KMS-11 (cell line): Measurements from ENCODE around the gene FOXD4L1.
"Not testable (repeated sequence)": the region's sequence is repeated elsewhere in the genome, so short reads cannot be mapped to it uniquely, and the experiment has no call there.

Experiments used
- H2AFZ ChIP-seq: fragments of 200-600 bp; sonication (generic); 2 replicates; pipeline ENCODE4 v1.6.1; 2016; ENCODE audit warnings: antibody characterized with exemption, mixed run types, low read depth
- H3K27ac ChIP-seq: fragments of 200-600 bp; sonication (generic); 2 replicates; pipeline ENCODE4 v1.6.1; 2016; ENCODE audit warnings: mild to moderate bottlenecking, mixed run types
- H3K27me3 ChIP-seq: fragments of 200-600 bp; sonication (generic); 2 replicates; pipeline ENCODE4 v1.6.1; 2017; ENCODE audit warnings: mild to moderate bottlenecking, low read depth, mixed run types, moderate library complexity; ENCODE audit not compliant: insufficient read depth
- H3K36me3 ChIP-seq: fragments of 200-600 bp; sonication (generic); 2 replicates; pipeline ENCODE4 v1.6.1; 2017; ENCODE audit warnings: mild to moderate bottlenecking, mixed run types; ENCODE audit not compliant: insufficient read depth
- H3K4me1 ChIP-seq: fragments of 200-600 bp; sonication (generic); 2 replicates; pipeline ENCODE4 v1.6.1; 2016; ENCODE audit warnings: mild to moderate bottlenecking, low read depth, mixed run types; ENCODE audit not compliant: poor library complexity, severe bottlenecking
- H3K4me2 ChIP-seq: fragments of 200-600 bp; sonication (generic); 2 replicates; pipeline ENCODE4 v1.7.0; 2016; ENCODE audit warnings: mild to moderate bottlenecking, mixed run types
- H3K4me3 ChIP-seq: fragments of 200-600 bp; sonication (generic); IDR thresholded peaks from 2 replicates; pipeline ENCODE4 v1.6.1; 2017; ENCODE audit warnings: low read depth, low read length, mixed read lengths; ENCODE audit not compliant: insufficient read depth
- H3K79me2 ChIP-seq: fragments of 200-600 bp; sonication (generic); 2 replicates; pipeline ENCODE4 v1.6.1; 2016; ENCODE audit warnings: low read depth, mixed run types; ENCODE audit not compliant: insufficient read depth
- H3K9ac ChIP-seq: fragments of 200-600 bp; sonication (generic); 2 replicates; pipeline ENCODE4 v1.6.1; 2016; ENCODE audit warnings: mild to moderate bottlenecking, mixed run types
- H4K20me1 ChIP-seq: fragments of 200-600 bp; sonication (generic); 2 replicates; pipeline ENCODE4 v1.6.1; 2016; ENCODE audit warnings: mild to moderate bottlenecking, mixed run types; ENCODE audit not compliant: insufficient read depth

The FOXD4L1 gene

GRCh38 chr2:113504081-113504480 is 5.6 kb downstream of the FOXD4L1 start:
- H4K20me1 ChIP-seq, H3K9ac ChIP-seq, H3K27ac ChIP-seq, H3K36me3 ChIP-seq, H3K4me3 ChIP-seq, H3K79me2 ChIP-seq, H2AFZ ChIP-seq, H3K27me3 ChIP-seq, H3K4me1 ChIP-seq, H3K4me2 ChIP-seq: not testable (repeated sequence)

- not testable (repeated sequence) for H3K9ac ChIP-seq, H3K36me3 ChIP-seq, H3K27me3 ChIP-seq, H3K27ac ChIP-seq, H3K4me3 ChIP-seq, H3K4me1 ChIP-seq, H4K20me1 ChIP-seq, H3K79me2 ChIP-seq, H3K4me2 ChIP-seq, H2AFZ ChIP-seq
Measured at GRCh38 chr2:113507394-113508140, 9.1 kb downstream of the FOXD4L1 start.

GRCh38 chr2:113508187-113508586 is 9.7 kb downstream of the FOXD4L1 start:
- H3K4me1 ChIP-seq, H3K4me2 ChIP-seq, H2AFZ ChIP-seq, H3K27me3 ChIP-seq, H3K9ac ChIP-seq, H3K36me3 ChIP-seq, H3K4me3 ChIP-seq, H3K79me2 ChIP-seq, H4K20me1 ChIP-seq, H3K27ac ChIP-seq: not testable (repeated sequence)

GRCh38 chr2:113510913-113511312 is 12.4 kb downstream of the FOXD4L1 start:
- H2AFZ ChIP-seq, H4K20me1 ChIP-seq, H3K9ac ChIP-seq, H3K27ac ChIP-seq, H3K4me3 ChIP-seq, H3K4me1 ChIP-seq, H3K27me3 ChIP-seq, H3K79me2 ChIP-seq, H3K4me2 ChIP-seq, H3K36me3 ChIP-seq: not testable (repeated sequence)

GRCh38 chr2:113511859-113512258 is 13.4 kb downstream of the FOXD4L1 start:
- not testable (repeated sequence) for H3K4me2 ChIP-seq, H3K36me3 ChIP-seq, H2AFZ ChIP-seq, H4K20me1 ChIP-seq, H3K9ac ChIP-seq, H3K27ac ChIP-seq, H3K79me2 ChIP-seq, H3K4me1 ChIP-seq, H3K4me3 ChIP-seq, H3K27me3 ChIP-seq

GRCh38 chr2:113515457-113515856 is 17.0 kb downstream of the FOXD4L1 start:
- not testable (repeated sequence) for H3K4me2 ChIP-seq, H4K20me1 ChIP-seq, H3K27me3 ChIP-seq, H3K27ac ChIP-seq, H3K4me3 ChIP-seq, H3K79me2 ChIP-seq, H2AFZ ChIP-seq, H3K9ac ChIP-seq, H3K4me1 ChIP-seq, H3K36me3 ChIP-seq

GRCh38 chr2:113515995-113516394 is 17.5 kb downstream of the FOXD4L1 start:
- not testable (repeated sequence) for H2AFZ ChIP-seq, H3K36me3 ChIP-seq, H3K9ac ChIP-seq, H3K4me2 ChIP-seq, H4K20me1 ChIP-seq, H3K4me1 ChIP-seq, H3K27me3 ChIP-seq, H3K79me2 ChIP-seq, H3K4me3 ChIP-seq, H3K27ac ChIP-seq

- H3K36me3 ChIP-seq, H3K4me3 ChIP-seq, H4K20me1 ChIP-seq, H3K27ac ChIP-seq, H2AFZ ChIP-seq, H3K27me3 ChIP-seq, H3K4me2 ChIP-seq, H3K9ac ChIP-seq, H3K4me1 ChIP-seq, H3K79me2 ChIP-seq: not testable (repeated sequence)
Measured at GRCh38 chr2:113517025-113517424, 18.6 kb downstream of the FOXD4L1 start.

GRCh38 chr2:113520837-113521236 is 22.4 kb downstream of the FOXD4L1 start:
- not testable (repeated sequence) for H3K79me2 ChIP-seq, H3K27ac ChIP-seq, H4K20me1 ChIP-seq, H3K9ac ChIP-seq, H2AFZ ChIP-seq, H3K4me3 ChIP-seq, H3K27me3 ChIP-seq, H3K36me3 ChIP-seq, H3K4me1 ChIP-seq, H3K4me2 ChIP-seq

- not testable (repeated sequence) for H4K20me1 ChIP-seq, H3K36me3 ChIP-seq, H3K27ac ChIP-seq, H3K4me3 ChIP-seq, H3K27me3 ChIP-seq, H3K4me1 ChIP-seq, H3K4me2 ChIP-seq, H2AFZ ChIP-seq, H3K79me2 ChIP-seq, H3K9ac ChIP-seq
Measured at GRCh38 chr2:113521492-113521891, 23.0 kb downstream of the FOXD4L1 start.

GRCh38 chr2:113524986-113525385 is 26.5 kb downstream of the FOXD4L1 start:
- H4K20me1 ChIP-seq, H3K79me2 ChIP-seq, H3K27me3 ChIP-seq, H3K4me2 ChIP-seq, H3K4me3 ChIP-seq, H3K27ac ChIP-seq, H2AFZ ChIP-seq, H3K36me3 ChIP-seq, H3K4me1 ChIP-seq, H3K9ac ChIP-seq: not testable (repeated sequence)
